ENCODE measurements around the gene LDLRAD3. TPM values are rescaled to one million over a fixed set of nuclear protein-coding genes. Genes with fewer than 3 reads are reported as not detected.

LDLRAD3 gene
- total RNA-seq, 1 donor from 2014 or later = 1.6 TPM

- ATAC-seq = peak; percentile 57
- intact Hi-C loops (cut with micrococcal nuclease) = no loop called here
- no peak for DNase-seq
Measured at GRCh38 chr11:36230779-36231699, 287.2 kb downstream of the LDLRAD3 start.

GRCh38 chr11:36233204-36233603 is 289.3 kb downstream of the LDLRAD3 start:
- no peak for DNase-seq
- no peak for ATAC-seq
- intact Hi-C loops (cut with micrococcal nuclease) = no loop called here

DNA sequence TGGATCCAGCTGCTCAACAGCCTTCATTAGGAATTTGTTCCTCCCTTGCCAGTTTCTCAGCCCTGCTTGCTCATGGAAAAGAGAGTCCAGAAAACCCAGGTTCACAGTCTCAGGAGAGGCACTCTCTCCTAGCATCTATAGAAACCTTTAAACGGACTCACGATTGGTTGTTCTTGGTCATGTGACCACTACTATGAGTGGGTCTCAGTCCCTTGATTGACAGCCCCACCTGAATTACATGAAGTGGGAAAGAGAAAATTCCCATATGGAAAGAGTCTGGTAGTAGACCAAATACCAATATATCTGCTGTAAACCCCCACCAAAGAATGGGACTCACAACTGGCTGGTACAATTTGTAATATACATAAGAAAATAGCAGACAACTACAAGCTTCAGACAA is 291.0 kb downstream of the LDLRAD3 start:
- no peak for ATAC-seq
- intact Hi-C loops (cut with micrococcal nuclease) = no loop called here
- DNase-seq = no peak

GRCh38 chr11:36235750-36236149 is 291.9 kb downstream of the LDLRAD3 start:
- ATAC-seq (no peak), DNase-seq (no peak)
- intact Hi-C loops (cut with micrococcal nuclease) = no loop called here

GRCh38 chr11:36237391-36237790 is 293.5 kb downstream of the LDLRAD3 start:
- intact Hi-C loops (cut with micrococcal nuclease) = no loop called here
- DNase-seq = no peak
- no peak for ATAC-seq

DNA sequence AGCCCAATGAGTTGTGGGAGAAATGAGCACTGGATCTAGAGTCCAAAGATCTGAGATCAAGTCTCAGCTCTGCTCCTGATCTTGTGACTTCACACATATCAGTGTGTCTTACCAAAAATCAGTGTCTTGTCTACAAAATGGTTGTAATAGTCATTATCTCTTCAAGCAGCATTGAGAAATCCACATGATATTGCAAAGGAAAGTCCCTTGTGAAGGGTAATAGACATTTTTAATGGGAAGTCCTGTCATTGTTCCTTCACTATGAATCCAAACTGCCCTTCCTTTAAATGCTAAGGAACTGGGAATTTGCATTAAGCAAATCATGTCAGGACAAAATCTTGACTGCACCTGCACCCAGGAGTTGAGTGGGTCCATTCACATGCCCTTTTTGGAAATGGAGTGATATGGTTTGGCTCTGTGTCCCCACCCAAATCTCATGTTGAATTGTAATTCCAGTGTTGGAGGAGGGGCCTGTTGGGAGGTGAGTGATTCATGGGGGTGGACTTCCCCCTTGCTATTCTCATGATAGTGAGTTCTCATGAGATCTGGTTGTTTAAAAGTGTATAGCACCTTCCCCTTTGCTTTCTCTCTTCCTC is 294.3 kb downstream of the LDLRAD3 start:
- DNase-seq = no peak
- no peak for ATAC-seq
- intact Hi-C loops (cut with micrococcal nuclease) = no loop called here

DNA sequence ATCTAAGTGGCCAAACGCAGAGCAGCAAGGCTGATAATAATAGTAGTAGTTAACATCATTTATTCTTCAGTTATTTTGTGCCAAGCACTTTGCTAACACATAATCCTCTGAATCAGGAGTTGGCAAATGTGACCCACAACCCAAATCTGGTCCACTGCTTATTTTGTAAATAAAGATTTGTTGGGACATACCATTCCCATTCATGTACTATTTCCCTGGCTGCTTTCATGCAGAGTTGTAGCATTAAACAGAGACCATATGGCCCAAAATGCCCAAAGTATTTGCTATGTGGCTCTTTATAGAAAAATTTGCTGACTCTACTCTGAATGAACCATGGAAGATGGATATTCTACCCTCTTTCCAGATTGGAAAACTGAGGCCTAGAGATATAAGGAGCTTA is 295.0 kb downstream of the LDLRAD3 start:
- ATAC-seq (no peak), DNase-seq (no peak)
- intact Hi-C loops (cut with micrococcal nuclease) = no loop called here

DNA sequence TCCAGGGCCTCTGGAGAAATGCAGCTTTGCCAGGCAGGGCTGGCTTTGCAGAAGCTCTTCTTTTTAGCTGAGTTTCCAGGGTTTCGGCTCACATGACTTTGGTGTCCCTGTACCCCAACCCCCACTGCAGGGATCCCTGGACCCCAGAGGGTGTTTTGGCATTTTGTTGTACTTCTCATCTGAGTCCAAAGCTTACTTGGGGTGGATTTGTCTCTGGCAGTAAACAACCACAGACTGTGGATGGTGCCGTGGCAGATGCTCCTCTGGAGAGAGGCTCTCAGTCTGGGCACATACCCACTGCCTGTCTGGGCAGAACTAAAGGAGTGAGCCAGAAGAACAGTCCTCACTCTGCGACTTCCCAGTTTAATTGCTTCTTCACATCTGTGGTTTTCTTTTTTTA is 295.8 kb downstream of the LDLRAD3 start:
- intact Hi-C loops (cut with micrococcal nuclease) = no loop called here
- ATAC-seq (no peak), DNase-seq (no peak)

GRCh38 chr11:36240173-36240572 is 296.3 kb downstream of the LDLRAD3 start:
- DNase-seq = no peak
- no peak for ATAC-seq
- intact Hi-C loops (cut with micrococcal nuclease) = no loop called here

GRCh38 chr11:36240801-36241200 is 296.9 kb downstream of the LDLRAD3 start:
- no peak for ATAC-seq
- intact Hi-C loops (cut with micrococcal nuclease) = no loop called here
- no peak for DNase-seq

DNA sequence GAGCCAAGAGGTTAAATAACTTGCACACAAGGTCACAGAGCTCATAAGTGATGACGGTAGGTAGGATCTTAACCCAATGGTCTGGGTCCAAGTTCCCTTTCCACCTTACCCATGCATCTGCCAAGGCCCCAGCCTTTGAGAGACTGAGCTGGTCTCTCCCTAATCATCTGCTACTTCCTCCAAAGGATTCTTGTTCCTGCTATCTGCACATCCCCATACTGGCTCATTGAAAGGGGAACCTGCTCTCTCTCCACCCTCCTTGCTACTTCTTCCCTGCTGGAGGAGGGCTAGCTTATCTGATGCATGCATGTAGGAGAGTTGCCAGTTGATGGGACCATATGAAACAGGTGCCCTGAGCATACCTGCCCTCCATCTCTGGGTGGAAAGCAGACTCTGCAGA is 297.6 kb downstream of the LDLRAD3 start:
- intact Hi-C loops (cut with micrococcal nuclease) = no loop called here
- ATAC-seq (no peak), DNase-seq (no peak)

DNA sequence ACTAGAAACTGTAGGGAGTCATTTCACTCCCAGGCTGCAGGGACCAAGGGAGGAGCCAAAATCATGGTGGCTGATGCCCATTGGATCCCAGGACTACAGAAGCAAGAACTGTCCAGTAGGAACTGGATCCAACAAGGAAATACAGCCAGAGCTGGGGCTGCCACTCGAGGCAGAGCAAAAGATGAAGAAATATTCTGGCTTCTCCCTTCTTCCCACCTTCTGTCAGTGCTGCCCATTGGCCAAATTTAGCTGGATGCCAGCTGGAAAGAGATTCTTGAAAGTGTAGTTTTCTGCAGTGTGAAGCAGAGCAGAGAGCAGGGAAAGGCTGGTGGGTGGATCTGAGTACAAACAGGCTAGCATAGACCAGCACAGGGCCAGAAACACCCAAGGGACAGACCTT is 299.8 kb downstream of the LDLRAD3 start:
- DNase-seq = no peak
- intact Hi-C loops (cut with micrococcal nuclease) = no loop called here
- no peak for ATAC-seq

DNA sequence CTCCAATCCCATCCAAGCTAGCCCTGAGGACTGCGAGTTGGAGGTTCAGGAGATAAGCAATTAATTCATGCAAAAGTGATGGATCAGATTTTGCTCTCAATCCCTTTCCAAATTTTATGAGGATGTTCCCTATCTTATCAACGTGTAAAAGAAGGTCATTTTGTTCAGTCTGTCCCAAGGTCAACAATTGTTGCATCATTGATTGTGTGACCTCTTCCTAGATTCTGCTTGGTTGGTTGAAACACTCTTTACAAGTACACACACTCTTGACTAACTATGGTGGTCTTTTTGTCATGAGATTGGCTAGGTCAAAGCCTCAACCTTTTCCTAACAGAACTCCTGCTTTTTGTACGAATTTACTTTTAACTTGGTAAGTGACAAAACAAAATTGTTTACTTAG is 303.6 kb downstream of the LDLRAD3 start:
- intact Hi-C loops (cut with micrococcal nuclease) = no loop called here
- ATAC-seq (no peak), DNase-seq (no peak)

DNA sequence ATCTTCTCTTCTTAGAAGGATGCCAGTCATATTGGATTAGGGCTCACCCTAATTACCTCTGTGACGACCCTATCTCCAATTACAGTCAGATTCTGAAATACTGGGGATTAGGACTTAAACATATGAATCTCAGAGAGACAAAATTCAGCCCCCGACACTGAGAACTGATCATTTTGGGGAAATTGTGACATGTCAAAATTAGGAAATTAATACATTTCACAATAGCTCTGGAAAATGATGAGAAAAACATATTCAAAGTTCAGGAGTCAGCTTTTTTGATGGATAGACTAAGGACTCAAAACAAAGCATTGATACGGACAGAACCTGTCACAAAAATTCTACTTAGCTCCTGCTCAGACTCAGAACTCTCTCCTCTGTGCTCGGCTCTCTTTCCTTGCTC is 304.6 kb downstream of the LDLRAD3 start:
- ATAC-seq (no peak), DNase-seq (no peak)
- intact Hi-C loops (cut with micrococcal nuclease) = no loop called here

- ATAC-seq (no peak), DNase-seq (no peak)
- intact Hi-C loops (cut with micrococcal nuclease) = no loop called here
Measured at GRCh38 chr11:36249246-36249645, 305.4 kb downstream of the LDLRAD3 start.

- DNase-seq (no peak), ATAC-seq (no peak)
- intact Hi-C loops (cut with micrococcal nuclease) = no loop called here
Measured at GRCh38 chr11:36251823-36252222, 308.0 kb downstream of the LDLRAD3 start.

- ATAC-seq (peak; percentile 21), DNase-seq (no peak)
- intact Hi-C loops (cut with micrococcal nuclease) = no loop called here
Measured at GRCh38 chr11:36253238-36253637, 309.4 kb downstream of the LDLRAD3 start.

DNA sequence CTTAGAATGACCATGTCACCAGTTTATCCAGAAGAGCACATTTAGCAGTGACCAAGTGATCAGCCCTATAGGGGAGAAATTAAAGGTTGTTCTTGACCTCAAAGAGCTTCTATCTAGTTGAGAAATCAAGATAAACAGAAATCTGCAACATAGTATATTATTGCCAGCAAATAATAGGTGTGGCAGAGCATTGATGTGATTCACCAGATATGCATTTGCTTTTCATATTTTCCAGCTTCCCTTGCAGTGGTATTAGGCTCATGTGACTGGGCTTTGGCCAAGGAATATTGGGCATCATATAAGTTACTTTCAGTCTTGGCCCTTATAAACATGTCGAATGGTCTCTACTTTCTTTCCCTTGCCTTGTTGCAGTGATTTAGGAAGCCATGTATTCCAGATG is 310.9 kb downstream of the LDLRAD3 start:
- ATAC-seq (no peak), DNase-seq (no peak)
- intact Hi-C loops (cut with micrococcal nuclease) = no loop called here

- no peak for ATAC-seq
- intact Hi-C loops (cut with micrococcal nuclease) = no loop called here
- DNase-seq = no peak
Measured at GRCh38 chr11:36257351-36257750, 313.5 kb downstream of the LDLRAD3 start.

- peak; percentile 48 for DNase-seq
- intact Hi-C loops (cut with micrococcal nuclease) = no loop called here
Measured at GRCh38 chr11:36258730-36259360, 315.0 kb downstream of the LDLRAD3 start.

More at GRCh38 chr11:36258730-36259360, 315.0 kb downstream of the LDLRAD3 start:
- ATAC-seq = peak; percentile 90
